Right forelimb (tissue), 1 donor: Measurements from ENCODE around the gene SSTR4.

Experiments
- DNase-seq: peaks from one replicate; pipeline ENCODE4 v3.0.0-alpha.2; 2018

The SSTR4 gene

DNA sequence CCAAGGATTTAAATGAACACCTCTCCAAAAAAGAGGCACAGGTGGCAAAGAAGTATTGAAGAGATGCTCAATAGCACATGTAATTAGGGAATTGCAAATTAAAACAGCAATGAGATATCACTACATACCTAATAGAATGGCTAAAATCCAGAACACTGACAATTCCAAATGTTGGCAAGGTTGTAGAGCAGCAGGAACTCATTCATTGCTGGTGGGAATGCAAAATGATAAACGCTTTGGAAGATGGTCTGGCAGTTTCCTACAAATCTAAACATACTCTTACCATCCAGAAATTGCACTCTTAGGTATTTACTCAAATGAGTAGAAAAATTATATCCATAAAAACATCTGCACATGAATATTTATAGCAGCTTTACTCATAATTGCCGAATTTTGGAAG lies 34.0 kb downstream of the SSTR4 start:
- no peak for DNase-seq

DNA sequence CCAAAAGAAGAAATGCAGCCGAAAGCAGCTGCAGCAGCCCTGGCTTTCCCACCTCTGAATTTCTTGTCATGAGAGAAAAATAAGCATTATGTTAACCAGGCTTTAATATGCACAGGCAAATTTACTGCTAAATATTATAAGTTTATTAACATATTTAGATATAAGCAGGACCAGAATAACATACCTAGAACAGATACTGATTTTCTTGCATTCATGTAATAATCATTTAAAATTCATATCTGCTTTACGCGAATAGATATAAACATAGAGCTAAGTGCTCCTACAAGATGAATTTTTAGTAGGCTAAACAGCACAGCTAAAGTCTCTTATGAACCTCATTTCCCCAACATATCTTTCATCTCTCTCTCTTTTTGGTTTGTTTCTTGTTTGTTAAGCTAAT lies 36.3 kb downstream of the SSTR4 start:
- no peak for DNase-seq

- peak; percentile 6 for DNase-seq
Measured at GRCh38 chr20:23071996-23072395, 36.9 kb downstream of the SSTR4 start.

- peak; percentile 31 for DNase-seq
Measured at GRCh38 chr20:23072892-23073586, 37.9 kb downstream of the SSTR4 start.

- peak; percentile 20 for DNase-seq
Measured at GRCh38 chr20:23074052-23074451, 38.9 kb downstream of the SSTR4 start.

- DNase-seq, result peak; percentile 19
Measured at GRCh38 chr20:23077277-23077676, 42.2 kb downstream of the SSTR4 start.

- DNase-seq, result no peak
Measured at GRCh38 chr20:23078351-23079015, 43.4 kb downstream of the SSTR4 start.

GRCh38 chr20:23079016-23079351 lies 43.9 kb downstream of the SSTR4 start:
- no peak for DNase-seq

DNA sequence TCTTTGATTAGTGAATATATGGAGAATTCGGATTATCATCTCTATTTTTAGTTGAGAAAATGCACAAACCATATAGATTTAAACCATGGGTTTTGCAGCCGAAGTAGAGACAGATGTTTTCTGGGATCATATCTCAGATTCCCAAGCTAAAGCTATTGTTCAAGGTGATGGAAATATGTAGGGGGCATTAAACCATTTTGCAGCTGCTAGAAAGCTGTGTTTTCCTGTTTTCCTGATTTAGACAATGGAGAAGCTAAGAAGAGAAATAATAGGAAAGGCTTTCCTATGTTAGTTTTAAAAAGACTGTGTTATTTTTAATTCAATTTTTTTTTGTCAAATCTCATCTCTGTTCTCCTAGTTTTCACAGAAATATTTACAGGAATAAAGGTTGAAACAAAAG lies 44.8 kb downstream of the SSTR4 start:
- no peak for DNase-seq

DNA sequence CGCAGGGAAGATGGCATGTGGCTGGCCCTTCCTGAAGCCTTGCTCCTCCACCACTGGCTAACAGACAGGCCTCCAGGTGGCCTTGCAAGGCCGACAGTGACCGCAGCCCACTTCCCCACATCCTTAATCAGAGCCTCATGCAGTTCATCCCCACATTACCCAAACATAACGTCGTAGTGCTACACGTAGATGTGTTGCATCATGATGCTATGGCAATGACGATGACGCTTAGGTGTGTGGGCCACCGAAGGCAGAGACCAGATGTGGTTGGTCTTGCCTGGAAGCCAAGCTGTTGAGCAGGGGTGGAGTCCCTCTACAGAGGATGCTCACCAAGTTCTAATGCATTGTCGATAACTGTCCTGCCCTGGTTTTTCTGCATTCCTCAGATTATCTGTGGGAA lies 45.4 kb downstream of the SSTR4 start:
- peak; percentile 19 for DNase-seq

GRCh38 chr20:23081263-23081819 lies 46.2 kb downstream of the SSTR4 start:
- peak; percentile 22 for DNase-seq

- DNase-seq, result peak; percentile 42
Measured at GRCh38 chr20:23082846-23083552, 47.9 kb downstream of the SSTR4 start.

- DNase-seq, result peak; percentile 34
Measured at GRCh38 chr20:23083553-23084220, 48.6 kb downstream of the SSTR4 start.

DNA sequence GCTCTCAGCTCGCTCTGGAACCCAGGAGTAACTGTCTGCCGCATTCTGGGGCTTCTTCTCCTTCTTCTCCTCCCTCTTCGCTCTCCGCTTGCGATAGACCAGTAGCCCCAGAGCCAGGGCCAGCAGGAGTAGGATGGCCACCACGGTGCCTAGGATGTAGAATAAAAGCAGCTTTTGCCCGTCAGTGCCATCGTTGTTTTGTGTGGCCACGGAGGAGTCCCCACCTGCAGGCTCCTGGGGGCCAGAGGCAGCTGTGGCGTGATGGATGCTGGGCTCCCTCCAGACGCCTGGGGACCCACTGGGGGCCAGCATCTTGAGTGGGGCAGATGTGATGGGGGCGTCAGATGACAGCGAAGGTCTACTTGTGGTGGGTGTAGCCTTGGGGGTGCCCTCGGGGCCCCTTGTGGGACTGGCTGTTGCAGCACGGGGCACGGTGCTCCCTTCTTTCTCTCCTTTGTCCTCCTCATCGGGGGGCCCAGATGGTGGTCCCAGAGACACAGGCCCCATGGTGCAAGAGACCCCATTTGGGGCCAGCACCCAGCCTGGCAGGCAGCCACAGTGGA lies 49.3 kb downstream of the SSTR4 start:
- DNase-seq, result no peak

DNA sequence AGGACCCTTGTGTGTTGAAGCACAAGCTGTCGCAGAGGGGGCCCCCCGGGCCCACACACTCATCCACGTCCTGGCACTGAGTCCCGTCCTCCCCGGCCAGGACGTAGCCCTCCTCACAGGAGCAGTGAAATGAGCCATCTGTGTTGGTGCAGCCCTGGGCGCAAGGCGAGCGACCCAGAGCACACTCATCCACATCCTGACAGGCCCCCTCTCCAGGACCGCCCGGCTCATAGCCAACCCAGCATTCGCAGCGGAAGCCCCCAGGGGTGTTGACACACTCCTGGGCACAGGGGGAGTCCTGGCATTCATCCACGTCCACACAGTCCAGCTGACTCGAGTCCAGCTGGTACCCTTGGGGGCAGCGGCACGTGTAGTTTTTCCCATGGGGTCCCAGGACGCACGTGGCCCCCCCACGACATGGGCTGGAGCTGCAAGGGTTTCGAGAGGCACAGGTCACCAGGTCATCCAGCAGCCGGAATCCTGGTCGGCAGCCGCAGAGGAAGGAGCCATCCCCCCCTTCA lies 49.8 kb downstream of the SSTR4 start:
- DNase-seq, result no peak

DNA sequence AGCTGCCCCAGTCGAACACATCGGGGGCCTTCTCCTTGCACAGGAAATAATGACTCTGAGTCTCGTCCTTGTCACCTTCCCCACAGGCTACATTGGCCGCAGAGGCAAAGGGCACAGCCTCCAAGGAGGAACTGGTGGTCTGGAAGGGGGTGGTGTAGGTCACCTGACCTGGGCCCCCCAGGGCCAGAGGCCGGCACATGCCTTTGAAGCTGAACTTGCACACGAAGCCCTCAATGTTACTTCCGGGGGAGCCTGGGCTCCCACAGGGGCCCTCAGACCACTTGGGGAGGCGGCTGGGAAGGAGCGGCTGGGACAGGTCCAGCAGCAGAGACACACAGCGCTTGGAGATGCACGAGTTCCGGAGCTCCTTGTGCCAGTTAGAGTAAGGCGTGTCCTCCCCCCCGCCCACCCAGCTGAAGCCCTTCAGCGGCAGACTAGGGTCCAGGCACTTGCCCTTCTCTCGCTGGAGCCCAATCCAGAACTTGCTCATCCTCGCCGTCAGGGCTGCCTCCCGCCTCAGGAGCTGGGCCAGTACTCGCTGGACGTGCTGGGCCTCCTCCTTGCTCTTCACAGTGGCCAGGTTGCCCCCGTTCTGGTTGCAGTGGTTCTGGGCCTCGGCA lies 50.4 kb downstream of the SSTR4 start:
- no peak for DNase-seq

DNA sequence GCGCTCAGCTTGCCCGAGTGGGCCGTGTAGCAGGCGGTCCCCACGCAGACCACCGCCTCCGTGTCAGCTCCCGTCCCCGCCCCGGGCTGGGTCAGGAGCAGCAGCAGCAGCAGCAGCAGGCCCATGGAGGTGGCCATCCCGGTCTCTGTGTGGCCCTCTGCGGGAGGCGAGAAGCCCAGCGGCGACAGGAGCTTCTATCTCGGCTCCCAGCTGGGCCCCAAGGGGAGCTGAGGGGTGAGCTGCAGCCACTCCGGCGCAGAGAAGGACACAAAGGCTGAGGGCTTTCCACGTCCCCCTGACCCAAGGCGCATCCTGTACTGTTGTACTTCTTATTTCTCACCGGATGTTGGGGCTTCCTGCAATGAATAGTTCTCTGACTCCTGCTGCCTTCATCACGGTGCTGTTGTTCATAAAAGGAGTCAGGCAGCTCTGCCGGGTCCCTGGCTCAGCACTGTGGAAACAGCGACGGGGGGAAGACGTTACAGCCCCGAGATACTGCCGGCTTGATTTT lies 51.0 kb downstream of the SSTR4 start, which contains the start of gene CD93:
Gene CD93 (minus strand): TSS at position 269 of the 511 bp plus-strand sequence. CDS start 132 bp downstream, at position 137.
- peak; percentile 62 for DNase-seq

DNA sequence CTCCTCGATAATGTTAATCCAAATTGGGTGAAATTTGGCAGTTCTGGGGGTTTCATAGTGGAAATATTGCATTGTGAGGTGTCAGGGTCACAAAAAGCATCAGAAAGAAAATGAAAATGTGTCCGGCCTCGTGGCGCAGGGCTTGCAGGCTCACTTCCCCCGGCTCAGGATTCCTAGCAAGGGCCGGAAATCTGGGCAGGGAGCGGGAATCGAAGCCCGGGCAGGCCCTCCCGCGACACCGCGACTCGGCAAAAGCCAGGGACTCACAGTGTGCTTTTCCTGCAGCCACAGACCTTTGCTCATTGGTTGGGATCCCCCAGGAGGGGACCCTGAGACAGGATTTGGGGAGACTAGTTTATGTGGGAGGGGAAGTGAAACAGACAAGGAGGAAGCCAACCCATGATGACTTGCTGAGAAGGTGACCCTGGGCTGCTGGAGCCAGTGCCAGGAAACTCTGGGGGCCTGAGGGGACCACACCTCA lies 51.9 kb downstream of the SSTR4 start:
- DNase-seq, result no peak

DNA sequence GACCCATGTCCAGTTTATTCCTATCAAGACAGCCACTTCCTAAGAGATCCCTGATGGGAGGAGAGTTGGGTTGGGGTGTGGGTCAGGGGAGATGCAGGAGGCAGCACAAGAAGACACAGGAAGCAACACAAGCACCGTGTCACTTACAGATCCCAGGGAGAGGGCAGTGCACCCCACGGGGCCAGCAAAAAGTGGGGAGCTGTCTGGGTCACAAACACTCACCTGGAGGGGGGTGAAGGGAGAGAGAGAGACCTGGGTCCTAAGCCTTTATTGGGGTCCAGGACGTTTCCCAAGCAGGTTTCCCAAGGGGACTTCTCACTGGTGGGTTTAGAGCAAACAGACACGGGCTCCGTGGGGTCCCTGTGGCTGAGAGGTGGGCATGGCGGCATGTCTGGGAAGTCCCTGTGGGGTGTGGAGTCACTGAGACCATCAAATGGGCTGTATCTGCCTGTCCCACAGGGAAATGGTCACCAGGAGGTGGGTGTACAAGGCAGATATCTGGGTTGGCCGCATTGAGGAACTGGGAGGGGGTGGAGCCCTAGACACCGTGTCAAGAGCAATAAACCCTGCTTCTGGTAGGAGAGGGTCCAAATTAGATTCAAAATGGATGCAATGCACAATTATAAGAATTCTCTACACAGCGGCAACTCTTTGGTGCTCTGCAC lies 52.6 kb downstream of the SSTR4 start:
- no peak for DNase-seq
